Keratinocyte (primary cell): ENCODE results near the gene GTF2A1L. TPM values are rescaled to one million over a fixed set of nuclear protein-coding genes. Genes with fewer than 3 reads are reported as not detected.

Experiments
- DNase-seq: peaks from one replicate; pipeline ENCODE4 v3.0.0-alpha.2; 2011; ENCODE audit warnings: low read depth, missing footprints, low spot score
- FAIRE-seq: peaks from 2 replicates; lab custom pipeline; 2011; peaks lifted over from hg19 to GRCh38; lab: Jason Lieb, UNC
- H2AFZ ChIP-seq: 2 replicates; pipeline ENCODE4 v1.6.0; 2012; ENCODE audit warnings: low read length, control low read depth, inconsistent platforms; ENCODE audit not compliant: control insufficient read depth
- H3K27ac ChIP-seq: 2 replicates; pipeline ENCODE4 v1.5.1; 2011; ENCODE audit warnings: low read length; ENCODE audit not compliant: control insufficient read depth, insufficient read depth
- H3K27me3 ChIP-seq: 3 replicates; pipeline ENCODE4 v1.6.0; 2011; ENCODE audit warnings: low read length; ENCODE audit not compliant: control insufficient read depth, insufficient read depth; ENCODE audit errors: extremely low read depth
- H3K36me3 ChIP-seq, 2 experiments: 2 replicates in 1 of 2; 3 replicates in 1 of 2; pipeline ENCODE4 v1.5.1; 2011; ENCODE audit warnings: low read length in 2 of 2, mild to moderate bottlenecking in 1 of 2; ENCODE audit not compliant: control insufficient read depth in 2 of 2, insufficient read depth in 2 of 2; ENCODE audit errors: extremely low read depth in 1 of 2
- H3K4me1 ChIP-seq: 3 replicates; pipeline ENCODE4 v1.5.1; 2011; ENCODE audit warnings: low read length; ENCODE audit not compliant: control insufficient read depth, insufficient read depth; ENCODE audit errors: extremely low read depth
- H3K4me2 ChIP-seq: 3 replicates; pipeline ENCODE4 v1.6.0; 2011; ENCODE audit warnings: low read depth, low read length; ENCODE audit not compliant: control insufficient read depth, insufficient read depth; ENCODE audit errors: extremely low read depth
- H3K4me3 ChIP-seq, 3 experiments: fragments of 200-600 bp in 1 of 3; sonication (generic) in 1 of 3; 2 replicates in 2 of 3; 3 replicates in 1 of 3; pipeline ENCODE4 v1.5.1; 2011 to 2016; ENCODE audit warnings: low read length in 3 of 3, mild to moderate bottlenecking in 3 of 3, control low read depth in 2 of 3, inconsistent platforms in 1 of 3, low read depth in 1 of 3, mixed read lengths in 1 of 3, mixed run types in 1 of 3, moderate library complexity in 1 of 3; ENCODE audit not compliant: control insufficient read depth in 2 of 3, insufficient read depth in 2 of 3; ENCODE audit errors: extremely low read depth in 1 of 3
- H3K79me2 ChIP-seq: 2 replicates; pipeline ENCODE4 v1.6.0; 2012; ENCODE audit warnings: low read length; ENCODE audit not compliant: control insufficient read depth, insufficient read depth
- H3K9ac ChIP-seq: 3 replicates; pipeline ENCODE4 v1.6.0; 2011; ENCODE audit warnings: low read length; ENCODE audit not compliant: control insufficient read depth, insufficient read depth; ENCODE audit errors: extremely low read depth
- H3K9me1 ChIP-seq: 3 replicates; pipeline ENCODE4 v1.6.0; 2011; ENCODE audit warnings: low read length; ENCODE audit not compliant: control insufficient read depth, insufficient read depth; ENCODE audit errors: extremely low read depth
- H3K9me3 ChIP-seq: 2 replicates; pipeline ENCODE4 v1.5.1; 2012; ENCODE audit warnings: low read depth, low read length; ENCODE audit not compliant: control insufficient read depth
- H4K20me1 ChIP-seq: 3 replicates; pipeline ENCODE4 v1.6.0; 2011; ENCODE audit warnings: low read length; ENCODE audit not compliant: control insufficient read depth, insufficient read depth; ENCODE audit errors: extremely low read depth
- CTCF ChIP-seq, 3 experiments: IDR thresholded peaks in 1 of 3; conservative IDR thresholded peaks in 1 of 3; optimal IDR thresholded peaks in 1 of 3; 2 replicates in 2 of 3; 3 replicates in 1 of 3; pipeline versions ENCODE3 to v1.5.1; 2011; ENCODE audit warnings: low read length in 3 of 3, mild to moderate bottlenecking in 3 of 3, moderate library complexity in 2 of 3, control low read depth in 1 of 3, inconsistent platforms in 1 of 3; ENCODE audit not compliant: insufficient read depth in 2 of 3; ENCODE audit errors: extremely low read depth in 1 of 3
- EZH2 ChIP-seq: IDR thresholded peaks from one replicate; pipeline ENCODE4 v1.6.1; 2012; ENCODE audit warnings: inconsistent platforms, mild to moderate bottlenecking, low read length, moderate library complexity
- dilution Hi-C: fragments of 300-500 bp; cut with MboI; formaldehyde crosslinking; loops from one replicate; pipeline ENCODE4 v1.7.0; 2020; ENCODE audit warnings: low sequenced_read_pairs; ENCODE audit not compliant: extremely low pct_ligation_motif_present
- polyA plus RNA-seq, 5 experiments: library from polyadenylated mRNA; depleted of rRNA in 3 of 5; stranded (reverse) in 3 of 5; stranded (forward) in 1 of 5; unstranded in 1 of 5; fragments of >200 nt; gene quantifications; 1 replicate in 1 of 5; 2 replicates in 3 of 5; 3 replicates in 1 of 5; pipeline versions ENCODE4 v1.2.1 to v1.2.3, GENCODE V29; 2011 to 2012; ENCODE audit warnings: missing spikeins in 2 of 5, low read depth in 1 of 5, low replicate concordance in 1 of 5
- small RNA-seq, 3 experiments: library from RNA; depleted of rRNA; stranded (forward); fragments of <200 nt; gene quantifications; one replicate each; pipeline ENCODE3, GENCODE V24; 2012; ENCODE audit warnings: low read depth in 3 of 3, low replicate concordance in 1 of 3; ENCODE audit not compliant: insufficient read length in 3 of 3

The GTF2A1L gene
- polyA plus RNA-seq, 1 donor (not counting 4 experiments of a cell fraction or from before 2014, with no cell fraction given): not detected

DNA sequence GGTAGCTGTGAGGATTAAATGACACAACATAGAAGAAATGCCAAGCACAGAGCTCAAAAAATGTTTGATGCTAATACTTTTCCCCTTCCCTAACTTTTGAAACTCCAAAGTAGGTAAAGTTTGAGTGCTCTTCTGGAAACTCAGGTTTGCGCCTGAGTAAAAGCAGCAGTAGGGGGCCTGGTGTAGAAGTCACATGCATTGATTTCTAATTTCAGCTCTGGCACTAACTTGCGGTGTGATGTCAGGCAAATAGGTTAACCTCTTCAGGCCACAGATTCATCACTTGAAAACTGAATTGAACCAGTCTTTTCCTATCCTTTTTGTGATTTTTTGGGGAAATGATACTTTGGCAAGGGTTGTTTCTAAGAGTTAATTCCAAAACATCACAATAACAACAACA lies 110.6 kb downstream of the GTF2A1L start:
- no peaks in the 10 kb centered on the region for H3K36me3 ChIP-seq
- no peaks in the 10 kb centered on the region for H3K9me3 ChIP-seq
- no peak overlapping the region for H3K4me2 ChIP-seq
- H3K4me3 ChIP-seq: no peak overlapping the region
- H3K9me1 ChIP-seq: no peaks in the 10 kb centered on the region
- DNase-seq: no peak
- H3K79me2 ChIP-seq: no peaks in the 10 kb centered on the region
- no peaks in the 10 kb centered on the region for H3K27me3 ChIP-seq
- dilution Hi-C loops: no loop called here
- no peak overlapping the region for H3K27ac ChIP-seq
- no peaks in the 10 kb centered on the region for H3K4me1 ChIP-seq
- H3K9ac ChIP-seq: no peak overlapping the region
- H2AFZ ChIP-seq: no peak overlapping the region
- TF ChIP-seq CTCF (optimal IDR thresholded peaks at IDR 0.05 in 1 of 3, IDR thresholded peaks at IDR 0.05 in 1 of 3, conservative IDR thresholded peaks at IDR 0.05 in 1 of 3; ENCODE audit: extremely low read depth in 1 of 3, insufficient read depth in 2 of 3, low read length in 3 of 3) (no peak), EZH2 (no peak)
- H4K20me1 ChIP-seq: no peaks in the 10 kb centered on the region
- no peak for FAIRE-seq

DNA sequence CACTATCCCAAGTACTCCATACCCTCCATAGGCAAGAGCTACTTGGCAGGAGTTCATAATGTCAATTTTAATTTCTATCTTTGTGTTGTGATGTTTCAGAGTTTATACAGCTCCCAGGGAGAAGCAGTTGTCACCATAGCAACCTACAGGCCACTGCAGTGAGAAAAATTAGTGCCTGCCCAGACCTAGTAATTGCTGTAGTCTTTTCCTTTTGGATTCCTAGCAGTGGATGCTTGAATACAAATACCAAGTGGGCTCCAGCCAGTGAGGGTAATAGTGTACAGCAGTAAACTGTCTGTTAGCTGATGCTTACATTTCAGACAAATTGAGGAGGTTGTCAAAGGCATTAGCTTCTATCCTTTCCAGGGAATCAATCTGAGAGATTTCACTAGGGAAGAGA lies 111.2 kb downstream of the GTF2A1L start:
- Histone ChIP-seq H3K27me3 (no peaks in the 10 kb centered on the region), H3K4me1 (no peaks in the 10 kb centered on the region), H3K36me3 (no peaks in the 10 kb centered on the region), H3K9me1 (no peaks in the 10 kb centered on the region), H3K9me3 (no peaks in the 10 kb centered on the region), H4K20me1 (no peaks in the 10 kb centered on the region), H2AFZ (no peak overlapping the region), H3K4me3 (no peak overlapping the region), H3K9ac (no peak overlapping the region), H3K27ac (no peak overlapping the region), H3K4me2 (no peak overlapping the region), H3K79me2 (no peaks in the 10 kb centered on the region)
- DNase-seq: no peak
- no peak for FAIRE-seq
- dilution Hi-C loops: no loop called here
- TF ChIP-seq EZH2: no peak
- no peak for TF ChIP-seq CTCF (optimal IDR thresholded peaks at IDR 0.05 in 1 of 3, IDR thresholded peaks at IDR 0.05 in 1 of 3, conservative IDR thresholded peaks at IDR 0.05 in 1 of 3; ENCODE audit: extremely low read depth in 1 of 3, insufficient read depth in 2 of 3, low read length in 3 of 3)

Small RNA genes lying within 50 kb of the gene (small RNA-seq; reads per million reads assigned to genes)
- gene TPT1P11: 0 reads per million in 3 experiments

Other genes starting within 250 kb of the GTF2A1L start
- gene PPP1R21, start 177.1 kb upstream of the GTF2A1L start, polyA plus RNA-seq: 10.7 to 24.3 TPM (median 18.3 TPM) in 3 replicates
- 0.44 to 1.9 TPM (median 1.2 TPM) in 3 replicates for gene STON1, start 87.7 kb upstream of the GTF2A1L start, polyA plus RNA-seq
- not detected in 3 replicates for gene LHCGR, start 137.9 kb downstream of the GTF2A1L start, polyA plus RNA-seq